Neural progenitor cell (in vitro differentiated cells): ENCODE results near the gene FES.
"Not testable (repeated sequence)": the region's sequence is repeated elsewhere in the genome, so short reads cannot be mapped to it uniquely, and the experiment has no call there.

Source experiments
- CTCF ChIP-seq: fragments of 200-600 bp; sonication (generic); IDR thresholded peaks from 2 replicates; pipeline ENCODE4 v1.5.1; 2017; ENCODE audit warnings: antibody characterized with exemption, mild to moderate bottlenecking
- EZH2 ChIP-seq: fragments of 200-600 bp; sonication (generic); IDR thresholded peaks from 2 replicates; pipeline ENCODE4 v1.6.1; 2017; ENCODE audit warnings: antibody characterized with exemption, mild to moderate bottlenecking, moderate library complexity
- EZH2phosphoT487 ChIP-seq: fragments of 200-600 bp; sonication (generic); IDR thresholded peaks from 2 replicates; pipeline ENCODE4 v1.6.1; 2017; ENCODE audit warnings: antibody characterized with exemption

DNA sequence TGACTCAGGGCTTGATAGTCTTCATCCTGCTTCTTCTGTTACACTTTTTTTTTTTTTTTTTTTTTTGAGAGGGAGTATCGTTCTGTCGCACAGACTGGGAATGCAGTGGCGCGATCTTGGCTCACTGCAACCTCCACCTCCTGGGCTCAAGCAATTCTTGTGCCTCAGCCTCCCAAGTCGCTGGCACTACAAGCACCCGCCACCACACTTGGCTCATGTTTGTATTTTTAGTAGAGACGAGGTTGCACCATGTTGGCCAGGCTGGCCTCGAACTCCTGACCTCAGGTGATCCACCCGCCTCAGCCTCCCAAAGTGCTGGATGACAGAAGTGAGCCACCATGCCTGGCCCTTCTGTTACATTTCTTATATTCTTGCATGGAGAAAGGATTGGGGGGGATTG, 9.3 kb upstream of the FES start:
- not testable (repeated sequence) for TF ChIP-seq CTCF, EZH2phosphoT487, EZH2
